ENCODE data around the gene HELB.

The HELB gene

GRCh38 chr12:66270613-66271012, 31.7 kb upstream of the HELB start:
- H3K36me3 ChIP-seq (ENCODE audit: control insufficient read depth in 1 of 2, insufficient read depth in 2 of 2, low read length in 2 of 2): no peaks in the 10 kb centered on the region

GRCh38 chr12:66272650-66273049, 29.6 kb upstream of the HELB start:
- H3K4me2 ChIP-seq (ENCODE audit: low read length): no peak overlapping the region
- DNase-seq: no peak
- no peak overlapping the region for H2BK5ac ChIP-seq (ENCODE audit: low read depth, low read length, poor library complexity)
- WGBS (ENCODE audit: extremely low coverage, insufficient coverage, insufficient read length): no CpG with 5 or more reads among the region's 3 CpGs
- H3K79me2 ChIP-seq (ENCODE audit: control insufficient read depth, insufficient read depth, low read length, poor library complexity): no peaks in the 10 kb centered on the region
- no peak overlapping the region for H3K23ac ChIP-seq (ENCODE audit: low read length)
- H3K9ac ChIP-seq (ENCODE audit: low read length): no peak overlapping the region
- no peak overlapping the region for H2BK120ac ChIP-seq (ENCODE audit: insufficient read depth, low read length, poor library complexity)
- no peaks in the 10 kb centered on the region for H3K4me1 ChIP-seq (ENCODE audit: control insufficient read depth in 1 of 2, insufficient read depth in 2 of 2, low read length in 2 of 2)
- no peak overlapping the region for H3K27ac ChIP-seq (ENCODE audit: low read depth, low read length)
- no peak overlapping the region for H2AFZ ChIP-seq (ENCODE audit: insufficient read depth, low read length, poor library complexity)
- H3K36me3 ChIP-seq (ENCODE audit: control insufficient read depth in 1 of 2, insufficient read depth in 2 of 2, low read length in 2 of 2): no peaks in the 10 kb centered on the region
- no peak overlapping the region for H2BK12ac ChIP-seq (ENCODE audit: low read length)
- H3K4ac ChIP-seq (ENCODE audit: low read depth, low read length): no peak overlapping the region
- no peak overlapping the region for H3K4me3 ChIP-seq (ENCODE audit: low read depth, low read length)
- H3K14ac ChIP-seq (ENCODE audit: low read length): no peak overlapping the region
- no peak overlapping the region for H4K8ac ChIP-seq (ENCODE audit: low read depth, low read length)
- no peaks in the 10 kb centered on the region for H3K79me1 ChIP-seq (ENCODE audit: low read length)
- no peaks in the 10 kb centered on the region for H3K9me3 ChIP-seq (ENCODE audit: insufficient read depth, low read depth, low read length)
- H4K91ac ChIP-seq (ENCODE audit: low read depth, low read length): no peak overlapping the region
- no peak overlapping the region for H4K12ac ChIP-seq (ENCODE audit: low read depth, low read length)
- H3K27me3 ChIP-seq (ENCODE audit: insufficient read depth, low read length): no peaks in the 10 kb centered on the region
- H2AK5ac ChIP-seq (ENCODE audit: low read length): no peak overlapping the region
- H3K18ac ChIP-seq (ENCODE audit: low read length): no peak overlapping the region

More at GRCh38 chr12:66270613-66271012, 31.7 kb upstream of the HELB start:
- no peak overlapping the region for H3K27ac ChIP-seq (ENCODE audit: low read depth, low read length)
- H4K91ac ChIP-seq (ENCODE audit: low read depth, low read length): no peak overlapping the region
- H3K27me3 ChIP-seq (ENCODE audit: insufficient read depth, low read length): no peaks in the 10 kb centered on the region
- H3K4me3 ChIP-seq (ENCODE audit: low read depth, low read length): no peak overlapping the region
- H3K9me3 ChIP-seq (ENCODE audit: insufficient read depth, low read depth, low read length): no peaks in the 10 kb centered on the region
- no peak overlapping the region for H2BK5ac ChIP-seq (ENCODE audit: low read depth, low read length, poor library complexity)
- no CpG with 5 or more reads among the region's 1 CpG for WGBS (ENCODE audit: extremely low coverage, insufficient coverage, insufficient read length)
- no peaks in the 10 kb centered on the region for H3K79me1 ChIP-seq (ENCODE audit: low read length)
- no peak overlapping the region for H3K14ac ChIP-seq (ENCODE audit: low read length)
- H3K79me2 ChIP-seq (ENCODE audit: control insufficient read depth, insufficient read depth, low read length, poor library complexity): no peaks in the 10 kb centered on the region
- no peak overlapping the region for H2AFZ ChIP-seq (ENCODE audit: insufficient read depth, low read length, poor library complexity)
- H4K12ac ChIP-seq (ENCODE audit: low read depth, low read length): no peak overlapping the region
- no peak overlapping the region for H3K4ac ChIP-seq (ENCODE audit: low read depth, low read length)
- no peak overlapping the region for H3K9ac ChIP-seq (ENCODE audit: low read length)
- H3K4me1 ChIP-seq (ENCODE audit: control insufficient read depth in 1 of 2, insufficient read depth in 2 of 2, low read length in 2 of 2): no peaks in the 10 kb centered on the region
- H2BK12ac ChIP-seq (ENCODE audit: low read length): no peak overlapping the region
- H4K8ac ChIP-seq (ENCODE audit: low read depth, low read length): no peak overlapping the region
- H2AK5ac ChIP-seq (ENCODE audit: low read length): no peak overlapping the region
- H3K23ac ChIP-seq (ENCODE audit: low read length): no peak overlapping the region
- no peak overlapping the region for H2BK120ac ChIP-seq (ENCODE audit: insufficient read depth, low read length, poor library complexity)
- no peak for DNase-seq
- no peak overlapping the region for H3K4me2 ChIP-seq (ENCODE audit: low read length)
- H3K18ac ChIP-seq (ENCODE audit: low read length): no peak overlapping the region

DNA sequence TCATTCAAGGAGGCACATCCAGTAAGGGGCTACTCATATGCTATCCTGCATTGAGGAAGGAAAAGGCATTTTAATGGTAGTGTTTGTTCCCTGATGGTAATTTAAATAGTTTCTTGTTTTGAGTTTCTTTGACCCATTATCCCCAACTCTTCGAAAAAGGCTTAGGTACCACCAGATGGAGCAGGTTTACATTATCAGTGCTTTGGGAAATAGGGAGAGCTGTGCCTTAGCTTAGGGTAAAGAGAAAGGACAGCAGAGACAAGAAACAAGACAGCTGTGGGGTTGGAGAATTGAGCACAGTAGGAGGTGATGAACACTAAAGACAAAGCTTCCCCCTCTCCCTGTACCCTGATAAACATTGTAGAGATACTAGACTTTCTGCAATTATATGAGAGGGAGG, 29.1 kb upstream of the HELB start:
- H4K12ac ChIP-seq (ENCODE audit: low read depth, low read length): no peak overlapping the region
- no peak overlapping the region for H3K18ac ChIP-seq (ENCODE audit: low read length)
- no peaks in the 10 kb centered on the region for H3K36me3 ChIP-seq (ENCODE audit: control insufficient read depth in 1 of 2, insufficient read depth in 2 of 2, low read length in 2 of 2)
- no peaks in the 10 kb centered on the region for H3K9me3 ChIP-seq (ENCODE audit: insufficient read depth, low read depth, low read length)
- no peak overlapping the region for H2BK5ac ChIP-seq (ENCODE audit: low read depth, low read length, poor library complexity)
- no peak overlapping the region for H2AK5ac ChIP-seq (ENCODE audit: low read length)
- H3K4me2 ChIP-seq (ENCODE audit: low read length): no peak overlapping the region
- no peaks in the 10 kb centered on the region for H3K79me1 ChIP-seq (ENCODE audit: low read length)
- H4K8ac ChIP-seq (ENCODE audit: low read depth, low read length): no peak overlapping the region
- no peak overlapping the region for H2BK120ac ChIP-seq (ENCODE audit: insufficient read depth, low read length, poor library complexity)
- no peak for DNase-seq
- no peak overlapping the region for H3K14ac ChIP-seq (ENCODE audit: low read length)
- H4K91ac ChIP-seq (ENCODE audit: low read depth, low read length): no peak overlapping the region
- no peak overlapping the region for H3K23ac ChIP-seq (ENCODE audit: low read length)
- no peak overlapping the region for H3K4me3 ChIP-seq (ENCODE audit: low read depth, low read length)
- no peak overlapping the region for H2AFZ ChIP-seq (ENCODE audit: insufficient read depth, low read length, poor library complexity)
- no peak overlapping the region for H3K4ac ChIP-seq (ENCODE audit: low read depth, low read length)
- H3K9ac ChIP-seq (ENCODE audit: low read length): no peak overlapping the region
- no peak overlapping the region for H2BK12ac ChIP-seq (ENCODE audit: low read length)
- no peaks in the 10 kb centered on the region for H3K79me2 ChIP-seq (ENCODE audit: control insufficient read depth, insufficient read depth, low read length, poor library complexity)
- H3K27ac ChIP-seq (ENCODE audit: low read depth, low read length): no peak overlapping the region
- no CpG with 5 or more reads among the region's 1 CpG for WGBS (ENCODE audit: extremely low coverage, insufficient coverage, insufficient read length)
- no peaks in the 10 kb centered on the region for H3K4me1 ChIP-seq (ENCODE audit: control insufficient read depth in 1 of 2, insufficient read depth in 2 of 2, low read length in 2 of 2)
- no peaks in the 10 kb centered on the region for H3K27me3 ChIP-seq (ENCODE audit: insufficient read depth, low read length)

GRCh38 chr12:66275040-66275439, 27.3 kb upstream of the HELB start:
- Histone ChIP-seq H3K23ac (ENCODE audit: low read length) (no peak overlapping the region), H2BK12ac (ENCODE audit: low read length) (no peak overlapping the region), H4K12ac (ENCODE audit: low read depth, low read length) (no peak overlapping the region), H3K18ac (ENCODE audit: low read length) (no peak overlapping the region), H3K9ac (ENCODE audit: low read length) (no peak overlapping the region), H3K36me3 (ENCODE audit: control insufficient read depth in 1 of 2, insufficient read depth in 2 of 2, low read length in 2 of 2) (no peaks in the 10 kb centered on the region), H3K79me2 (ENCODE audit: control insufficient read depth, insufficient read depth, low read length, poor library complexity) (no peaks in the 10 kb centered on the region), H3K4me2 (ENCODE audit: low read length) (no peak overlapping the region), H3K4ac (ENCODE audit: low read depth, low read length) (no peak overlapping the region), H2BK120ac (ENCODE audit: insufficient read depth, low read length, poor library complexity) (no peak overlapping the region), H4K8ac (ENCODE audit: low read depth, low read length) (no peak overlapping the region), H3K9me3 (ENCODE audit: insufficient read depth, low read depth, low read length) (no peaks in the 10 kb centered on the region), H2AFZ (ENCODE audit: insufficient read depth, low read length, poor library complexity) (no peak overlapping the region), H3K27me3 (ENCODE audit: insufficient read depth, low read length) (no peaks in the 10 kb centered on the region), H2AK5ac (ENCODE audit: low read length) (no peak overlapping the region), H2BK5ac (ENCODE audit: low read depth, low read length, poor library complexity) (no peak overlapping the region), H3K27ac (ENCODE audit: low read depth, low read length) (no peak overlapping the region), H3K79me1 (ENCODE audit: low read length) (no peaks in the 10 kb centered on the region), H3K14ac (ENCODE audit: low read length) (no peak overlapping the region), H3K4me3 (ENCODE audit: low read depth, low read length) (no peak overlapping the region), H4K91ac (ENCODE audit: low read depth, low read length) (no peak overlapping the region), H3K4me1 (ENCODE audit: control insufficient read depth in 1 of 2, insufficient read depth in 2 of 2, low read length in 2 of 2) (no peaks in the 10 kb centered on the region)
- DNase-seq: no peak
- WGBS (ENCODE audit: extremely low coverage, insufficient coverage, insufficient read length): no CpG with 5 or more reads among the region's 2 CpGs

Measured in trophoblast cell (in vitro differentiated cells and primary cell).